Activated CD4-positive, alpha-beta T cell treated with anti-CD3 and anti-CD28 coated beads for 24 hours (primary cell): ENCODE results near the gene GP1BA.

Experiments used
- DNase-seq, 2 donors: peaks; one replicate each; pipeline ENCODE4 v3.0.0-alpha.2; 2020; ENCODE audit warnings: low read depth in 2 of 2

The GP1BA gene

GRCh38 chr17:4938688-4939545 lies 6.8 kb downstream of the GP1BA start:
- no peak for DNase-seq

GRCh38 chr17:4939546-4939795 lies 7.4 kb downstream of the GP1BA start:
- no peak for DNase-seq

- peak; percentile 87 to 93 for DNase-seq
Observed at GRCh38 chr17:4939796-4940554, 7.9 kb downstream of the GP1BA start, which contains the start of the genes RNF167 and SLC25A11. Gene RNF167, plus strand, starts transcription at chr17:4940268. Its CDS starts 642 bp downstream, at chr17:4940910. Gene SLC25A11, minus strand, starts transcription at chr17:4940046. Its CDS starts 136 bp downstream, at chr17:4939910.

- no peak for DNase-seq
Observed at GRCh38 chr17:4940555-4941318, 8.7 kb downstream of the GP1BA start.

- DNase-seq = no peak
Observed at GRCh38 chr17:4941319-4941610, 9.2 kb downstream of the GP1BA start.

GRCh38 chr17:4942760-4943508 lies 10.9 kb downstream of the GP1BA start:
- DNase-seq = no peak

GRCh38 chr17:4944163-4944553 lies 12.1 kb downstream of the GP1BA start:
- no peak for DNase-seq

GRCh38 chr17:4944554-4945175 lies 12.6 kb downstream of the GP1BA start:
- peak in 1 of 2 donors; percentile 34 for DNase-seq

GRCh38 chr17:4945176-4945943 lies 13.3 kb downstream of the GP1BA start:
- peak; percentile 79 to 80 for DNase-seq

GRCh38 chr17:4945944-4946280 lies 13.8 kb downstream of the GP1BA start:
- DNase-seq = no peak

GRCh38 chr17:4946312-4946976 lies 14.4 kb downstream of the GP1BA start:
- DNase-seq = no peak

- no peak for DNase-seq
Observed at GRCh38 chr17:4947010-4947410, 14.9 kb downstream of the GP1BA start.

- peak in 1 of 2 donors; percentile 46 for DNase-seq
Observed at GRCh38 chr17:4947411-4948165, 15.5 kb downstream of the GP1BA start.

GRCh38 chr17:4948166-4948930 lies 16.3 kb downstream of the GP1BA start, which contains the start of gene PFN1:
Gene PFN1, minus strand, starts transcription at chr17:4948530. Its CDS starts 136 bp downstream, at chr17:4948394.
- DNase-seq = peak; percentile 84 to 91

GRCh38 chr17:4948931-4949320 lies 16.8 kb downstream of the GP1BA start:
- peak; percentile 53 to 63 for DNase-seq

- DNase-seq = peak; percentile 67 to 74
Observed at GRCh38 chr17:4949321-4950074, 17.4 kb downstream of the GP1BA start.

GRCh38 chr17:4950075-4950745 lies 18.1 kb downstream of the GP1BA start:
- DNase-seq = no peak
